Adipocyte (in vitro differentiated cells): Measurements from ENCODE around the gene KCNQ1.

Source experiments
- DNase-seq: peaks from one replicate; pipeline ENCODE4 v3.0.0-alpha.2; 2015; ENCODE audit warnings: low read depth
- H3K27me3 ChIP-seq: replicated peaks from 2 replicates; pipeline ENCODE4 v1.7.0; 2013; ENCODE audit warnings: mild to moderate bottlenecking, low read length, moderate library complexity; ENCODE audit not compliant: control insufficient read depth, insufficient read depth
- H3K36me3 ChIP-seq: 2 replicates; pipeline ENCODE4 v1.7.0; 2013; ENCODE audit warnings: low read length, mild to moderate bottlenecking, moderate library complexity; ENCODE audit not compliant: control insufficient read depth, insufficient read depth, severe bottlenecking
- H3K4me1 ChIP-seq: 2 replicates; pipeline ENCODE4 v1.7.0; 2013; ENCODE audit warnings: mild to moderate bottlenecking, low read length, moderate library complexity; ENCODE audit not compliant: control insufficient read depth, insufficient read depth
- H3K4me3 ChIP-seq: 2 replicates; pipeline ENCODE4 v1.7.0; 2013; ENCODE audit warnings: mild to moderate bottlenecking, low read length, moderate library complexity
- H3K9ac ChIP-seq: 2 replicates; pipeline ENCODE4 v1.7.0; 2013; ENCODE audit warnings: mild to moderate bottlenecking, low read length, moderate library complexity
- H3K9me3 ChIP-seq: 2 replicates; pipeline ENCODE4 v1.7.0; 2013; ENCODE audit warnings: mild to moderate bottlenecking, low read length, moderate library complexity; ENCODE audit not compliant: control insufficient read depth

KCNQ1 gene

GRCh38 chr11:2576111-2576510 lies 131.3 kb downstream of the KCNQ1 start:
- Histone ChIP-seq H3K4me3 (no peak overlapping the region), H3K9me3 (no peaks in the 10 kb centered on the region), H3K36me3 (no peaks in the 10 kb centered on the region), H3K4me1 (no peaks in the 10 kb centered on the region), H3K9ac (no peak overlapping the region), H3K27me3 (peaks cover 10% of the 10 kb centered on the region)
- no peak for DNase-seq

- Histone ChIP-seq H3K9me3 (no peaks in the 10 kb centered on the region), H3K4me3 (no peak overlapping the region), H3K4me1 (no peaks in the 10 kb centered on the region), H3K9ac (no peak overlapping the region), H3K36me3 (no peaks in the 10 kb centered on the region), H3K27me3 (peaks cover 10% of the 10 kb centered on the region)
- no peak for DNase-seq
These were observed 131.7 kb downstream of the KCNQ1 start for GRCh38 chr11:2576549-2576948.

- Histone ChIP-seq H3K27me3 (peaks cover 10% of the 10 kb centered on the region), H3K9me3 (no peaks in the 10 kb centered on the region), H3K9ac (no peak overlapping the region), H3K36me3 (no peaks in the 10 kb centered on the region), H3K4me3 (no peak overlapping the region), H3K4me1 (no peaks in the 10 kb centered on the region)
- DNase-seq: no peak
These were observed 132.5 kb downstream of the KCNQ1 start for GRCh38 chr11:2577031-2577990.

GRCh38 chr11:2577991-2578928 lies 133.5 kb downstream of the KCNQ1 start:
- DNase-seq: no peak

GRCh38 chr11:2578929-2579270 lies 134.1 kb downstream of the KCNQ1 start:
- H3K9ac ChIP-seq: no peak overlapping the region
- DNase-seq: no peak
- no peaks in the 10 kb centered on the region for H3K36me3 ChIP-seq

More at GRCh38 chr11:2577991-2578928, 133.5 kb downstream of the KCNQ1 start:
- no peaks in the 10 kb centered on the region for H3K36me3 ChIP-seq
- H3K4me3 ChIP-seq: no peak overlapping the region
- H3K4me1 ChIP-seq: no peaks in the 10 kb centered on the region
- H3K9ac ChIP-seq: no peak overlapping the region
- peaks cover 11% of the 10 kb centered on the region for H3K27me3 ChIP-seq
- no peaks in the 10 kb centered on the region for H3K9me3 ChIP-seq

GRCh38 chr11:2579315-2580060 lies 134.7 kb downstream of the KCNQ1 start:
- no peaks in the 10 kb centered on the region for H3K9me3 ChIP-seq
- no peak overlapping the region for H3K4me3 ChIP-seq
- H3K27me3 ChIP-seq: peaks cover 13% of the 10 kb centered on the region
- peak; percentile 3 for DNase-seq
- H3K36me3 ChIP-seq: no peaks in the 10 kb centered on the region
- H3K9ac ChIP-seq: no peak overlapping the region
- no peaks in the 10 kb centered on the region for H3K4me1 ChIP-seq

More at GRCh38 chr11:2578929-2579270, 134.1 kb downstream of the KCNQ1 start:
- Histone ChIP-seq H3K4me3 (no peak overlapping the region), H3K4me1 (no peaks in the 10 kb centered on the region), H3K9me3 (no peaks in the 10 kb centered on the region), H3K27me3 (peaks cover 13% of the 10 kb centered on the region)

GRCh38 chr11:2580061-2580421 lies 135.2 kb downstream of the KCNQ1 start:
- Histone ChIP-seq H3K27me3 (peaks cover 13% of the 10 kb centered on the region), H3K9me3 (no peaks in the 10 kb centered on the region), H3K4me1 (no peaks in the 10 kb centered on the region), H3K36me3 (no peaks in the 10 kb centered on the region), H3K9ac (no peak overlapping the region), H3K4me3 (no peak overlapping the region)
- no peak for DNase-seq

- H3K9me3 ChIP-seq: no peaks in the 10 kb centered on the region
- no peaks in the 10 kb centered on the region for H3K36me3 ChIP-seq
- H3K9ac ChIP-seq: no peak overlapping the region
- no peaks in the 10 kb centered on the region for H3K4me1 ChIP-seq
- peaks cover 13% of the 10 kb centered on the region for H3K27me3 ChIP-seq
- H3K4me3 ChIP-seq: no peak overlapping the region
- no peak for DNase-seq
These were observed 135.8 kb downstream of the KCNQ1 start for GRCh38 chr11:2580571-2581001.

GRCh38 chr11:2581151-2581930 lies 136.5 kb downstream of the KCNQ1 start:
- H3K36me3 ChIP-seq: no peaks in the 10 kb centered on the region
- DNase-seq: no peak
- no peaks in the 10 kb centered on the region for H3K9me3 ChIP-seq
- no peak overlapping the region for H3K9ac ChIP-seq
- H3K27me3 ChIP-seq: peaks cover 14% of the 10 kb centered on the region
- no peaks in the 10 kb centered on the region for H3K4me1 ChIP-seq
- H3K4me3 ChIP-seq: no peak overlapping the region

- no peak for DNase-seq
- Histone ChIP-seq H3K9ac (no peak overlapping the region), H3K36me3 (no peaks in the 10 kb centered on the region), H3K4me1 (no peaks in the 10 kb centered on the region), H3K4me3 (no peak overlapping the region), H3K27me3 (peaks cover 14% of the 10 kb centered on the region), H3K9me3 (no peaks in the 10 kb centered on the region)
These were observed 137.1 kb downstream of the KCNQ1 start for GRCh38 chr11:2581931-2582350.
